ENCODE measurements around the gene MAPK1IP1L. TPM values are rescaled to one million over a fixed set of nuclear protein-coding genes. Genes with fewer than 3 reads are reported as not detected.
A peak's percentile ranks its signal among the peaks of the same experiment; 100 is the strongest.
"Not testable (repeated sequence)": the region's sequence is repeated elsewhere in the genome, so short reads cannot be mapped to it uniquely, and the experiment has no call there.

MAPK1IP1L gene
- total RNA-seq (38.3 TPM), polyA plus RNA-seq (56.1 TPM)

- under 1% methylated on average over 98 of the region's 98 CpGs for WGBS
- Histone ChIP-seq H3K4me1 (ENCODE audit: insufficient read depth) (peaks cover 3% of the 10 kb centered on the region), H3K27ac (ENCODE audit: low read depth) (peak within 1 kb of the TSS; percentile 96), H3K36me3 (ENCODE audit: insufficient read depth) (no peaks in the 10 kb centered on the region), H3K4me3 (ENCODE audit: low read depth, low read length) (peak within 1 kb of the TSS; percentile 65)
- DNase-seq (ENCODE audit: extremely low spot score): peak; percentile 71
These were observed at the start of gene MAPK1IP1L for GRCh38 chr14:55051423-55052268. Gene MAPK1IP1L (plus strand): TSS chr14:55051647. CDS start chr14:55061684, 10,037 bp downstream.

GRCh38 chr14:55005071-55005470 lies 46.4 kb upstream of the MAPK1IP1L start:
- 85% methylated on average over 4 of the region's 4 CpGs for WGBS
- no peak for DNase-seq (ENCODE audit: extremely low spot score)
- Histone ChIP-seq H3K4me3 (ENCODE audit: low read depth, low read length) (no peak overlapping the region), H3K27ac (ENCODE audit: low read depth) (no peak overlapping the region), H3K4me1 (ENCODE audit: insufficient read depth) (no peaks in the 10 kb centered on the region), H3K36me3 (ENCODE audit: insufficient read depth) (no peaks in the 10 kb centered on the region)

- Histone ChIP-seq H3K36me3 (ENCODE audit: insufficient read depth) (no peaks in the 10 kb centered on the region), H3K4me1 (ENCODE audit: insufficient read depth) (no peaks in the 10 kb centered on the region), H3K27ac (ENCODE audit: low read depth) (no peak overlapping the region), H3K4me3 (ENCODE audit: low read depth, low read length) (no peak overlapping the region)
- DNase-seq (ENCODE audit: extremely low spot score): no peak
- WGBS: 84% methylated on average over 2 of the region's 2 CpGs
These were observed 36.4 kb upstream of the MAPK1IP1L start for GRCh38 chr14:55015006-55015405.

- no peaks in the 10 kb centered on the region for H3K4me1 ChIP-seq (ENCODE audit: insufficient read depth)
- H3K27ac ChIP-seq (ENCODE audit: low read depth): no peak overlapping the region
- DNase-seq (ENCODE audit: extremely low spot score): no peak
- H3K4me3 ChIP-seq (ENCODE audit: low read depth, low read length): no peak overlapping the region
- 95% methylated on average over 2 of the region's 2 CpGs for WGBS
- no peaks in the 10 kb centered on the region for H3K36me3 ChIP-seq (ENCODE audit: insufficient read depth)
These were observed 31.4 kb upstream of the MAPK1IP1L start for GRCh38 chr14:55019968-55020554.

- not testable (repeated sequence) for H3K4me3 ChIP-seq (ENCODE audit: low read depth, low read length); H3K4me1 ChIP-seq (ENCODE audit: insufficient read depth); H3K27ac ChIP-seq (ENCODE audit: low read depth); DNase-seq (ENCODE audit: extremely low spot score); H3K36me3 ChIP-seq (ENCODE audit: insufficient read depth)
- WGBS: 82% methylated on average over 2 of the region's 5 CpGs
These were observed 27.1 kb upstream of the MAPK1IP1L start for GRCh38 chr14:55024365-55024764.

GRCh38 chr14:55025948-55026347 lies 25.5 kb upstream of the MAPK1IP1L start:
- Histone ChIP-seq H3K36me3 (ENCODE audit: insufficient read depth) (no peaks in the 10 kb centered on the region), H3K4me3 (ENCODE audit: low read depth, low read length) (peak overlapping the region; percentile 79), H3K27ac (ENCODE audit: low read depth) (no peak overlapping the region), H3K4me1 (ENCODE audit: insufficient read depth) (no peaks in the 10 kb centered on the region)
- no peak for DNase-seq (ENCODE audit: extremely low spot score)
- WGBS: 17% methylated on average over 7 of the region's 7 CpGs

- WGBS: under 1% methylated on average over 9 of the region's 9 CpGs
- Histone ChIP-seq H3K4me1 (ENCODE audit: insufficient read depth) (no peaks in the 10 kb centered on the region), H3K27ac (ENCODE audit: low read depth) (no peak overlapping the region), H3K36me3 (ENCODE audit: insufficient read depth) (no peaks in the 10 kb centered on the region), H3K4me3 (ENCODE audit: low read depth, low read length) (peak overlapping the region; percentile 79)
- no peak for DNase-seq (ENCODE audit: extremely low spot score)
These were observed 25.0 kb upstream of the MAPK1IP1L start for GRCh38 chr14:55026441-55026792.

- under 1% methylated on average over 56 of the region's 56 CpGs for WGBS
These were observed 24.5 kb upstream of the MAPK1IP1L start, which contains the start of the genes SOCS4 and WDHD1 for GRCh38 chr14:55026793-55027561. Gene SOCS4 (plus strand): TSS chr14:55027236. CDS start chr14:55043042, 15,806 bp downstream. Gene WDHD1 (minus strand): TSS chr14:55027099. CDS start chr14:55026787, 312 bp downstream.

GRCh38 chr14:55028066-55028465 lies 23.4 kb upstream of the MAPK1IP1L start:
- H3K4me3 ChIP-seq (ENCODE audit: low read depth, low read length): peak overlapping the region; percentile 18
- no peak overlapping the region for H3K27ac ChIP-seq (ENCODE audit: low read depth)
- no peaks in the 10 kb centered on the region for H3K36me3 ChIP-seq (ENCODE audit: insufficient read depth)
- WGBS: 4% methylated on average over 8 of the region's 8 CpGs
- DNase-seq (ENCODE audit: extremely low spot score): no peak
- H3K4me1 ChIP-seq (ENCODE audit: insufficient read depth): no peaks in the 10 kb centered on the region

More at GRCh38 chr14:55026793-55027561, 24.5 kb upstream of the MAPK1IP1L start, which contains the start of the genes SOCS4 and WDHD1:
- Histone ChIP-seq H3K27ac (ENCODE audit: low read depth) (peak within 1 kb of the TSS; percentile 53), H3K36me3 (ENCODE audit: insufficient read depth) (no peaks in the 10 kb centered on the region), H3K4me1 (ENCODE audit: insufficient read depth) (no peaks in the 10 kb centered on the region), H3K4me3 (ENCODE audit: low read depth, low read length) (peak within 1 kb of the TSS; percentile 79)
- DNase-seq (ENCODE audit: extremely low spot score): peak; percentile 75

- Histone ChIP-seq H3K4me1 (ENCODE audit: insufficient read depth) (no peaks in the 10 kb centered on the region), H3K27ac (ENCODE audit: low read depth) (no peak overlapping the region), H3K4me3 (ENCODE audit: low read depth, low read length) (peak overlapping the region; percentile 18), H3K36me3 (ENCODE audit: insufficient read depth) (no peaks in the 10 kb centered on the region)
- 65% methylated on average over 4 of the region's 4 CpGs for WGBS
- DNase-seq (ENCODE audit: extremely low spot score): no peak
These were observed 23.0 kb upstream of the MAPK1IP1L start for GRCh38 chr14:55028476-55028875.

GRCh38 chr14:55031190-55031589 lies 20.3 kb upstream of the MAPK1IP1L start:
- H3K4me3 ChIP-seq (ENCODE audit: low read depth, low read length): no peak overlapping the region
- no peaks in the 10 kb centered on the region for H3K36me3 ChIP-seq (ENCODE audit: insufficient read depth)
- 41% methylated on average over 2 of the region's 2 CpGs for WGBS
- H3K4me1 ChIP-seq (ENCODE audit: insufficient read depth): no peaks in the 10 kb centered on the region
- H3K27ac ChIP-seq (ENCODE audit: low read depth): no peak overlapping the region
- no peak for DNase-seq (ENCODE audit: extremely low spot score)

- not testable (repeated sequence) for H3K27ac ChIP-seq (ENCODE audit: low read depth); H3K36me3 ChIP-seq (ENCODE audit: insufficient read depth); H3K4me1 ChIP-seq (ENCODE audit: insufficient read depth); H3K4me3 ChIP-seq (ENCODE audit: low read depth, low read length); DNase-seq (ENCODE audit: extremely low spot score)
These were observed 13.5 kb upstream of the MAPK1IP1L start for GRCh38 chr14:55037995-55038394.

GRCh38 chr14:55038708-55039107 lies 12.7 kb upstream of the MAPK1IP1L start:
- no peak overlapping the region for H3K27ac ChIP-seq (ENCODE audit: low read depth)
- no peaks in the 10 kb centered on the region for H3K4me1 ChIP-seq (ENCODE audit: insufficient read depth)
- H3K36me3 ChIP-seq (ENCODE audit: insufficient read depth): no peaks in the 10 kb centered on the region
- DNase-seq (ENCODE audit: extremely low spot score): no peak
- H3K4me3 ChIP-seq (ENCODE audit: low read depth, low read length): no peak overlapping the region

Data from urinary bladder (tissue), 4 donors.